Type B pancreatic cell (in vitro differentiated cells): ENCODE data around the gene PCGF5. TPM values are rescaled to one million over a fixed set of nuclear protein-coding genes. Genes with fewer than 3 reads are reported as not detected.

Experiments
- DNase-seq: peaks from one replicate; pipeline ENCODE4 v3.0.0; 2021; ENCODE audit warnings: mixed read lengths; ENCODE audit not compliant: unreplicated experiment; ENCODE audit errors: extremely low spot score
- H3K27ac Mint-ChIP-seq: 2 replicates; pipeline ENCODE4 v1.8.0; 2021; ENCODE audit warnings: mild to moderate bottlenecking, mixed read lengths
- H3K27me3 Mint-ChIP-seq: 2 replicates; pipeline ENCODE4 v1.8.0; 2021; ENCODE audit warnings: mixed read lengths
- H3K36me3 Mint-ChIP-seq: 2 replicates; pipeline ENCODE4 v1.8.0; 2021; ENCODE audit warnings: mixed read lengths
- H3K4me1 Mint-ChIP-seq: one replicate; pipeline ENCODE4 v1.8.0; 2021; ENCODE audit warnings: mixed read lengths; ENCODE audit not compliant: unreplicated experiment
- H3K4me3 Mint-ChIP-seq: 2 replicates; pipeline ENCODE4 v1.8.0; 2021; ENCODE audit warnings: mild to moderate bottlenecking, mixed read lengths
- H3K9me3 Mint-ChIP-seq: 2 replicates; pipeline ENCODE4 v1.8.0; 2021; ENCODE audit warnings: mixed read lengths
- CTCF ChIP-seq: fragments of 200-600 bp; sonication (generic); conservative IDR thresholded peaks from 2 replicates; pipeline ENCODE4 v1.5.0; 2021; ENCODE audit warnings: antibody characterized with exemption, mild to moderate bottlenecking
- total RNA-seq: library from RNA; stranded (reverse); gene quantifications from 2 replicates; pipeline ENCODE4 v1.2.1, GENCODE V29; 2021; ENCODE audit warnings: low replicate concordance

PCGF5 gene
- total RNA-seq, 1 donor from 2014 or later: 12.0 TPM

DNA sequence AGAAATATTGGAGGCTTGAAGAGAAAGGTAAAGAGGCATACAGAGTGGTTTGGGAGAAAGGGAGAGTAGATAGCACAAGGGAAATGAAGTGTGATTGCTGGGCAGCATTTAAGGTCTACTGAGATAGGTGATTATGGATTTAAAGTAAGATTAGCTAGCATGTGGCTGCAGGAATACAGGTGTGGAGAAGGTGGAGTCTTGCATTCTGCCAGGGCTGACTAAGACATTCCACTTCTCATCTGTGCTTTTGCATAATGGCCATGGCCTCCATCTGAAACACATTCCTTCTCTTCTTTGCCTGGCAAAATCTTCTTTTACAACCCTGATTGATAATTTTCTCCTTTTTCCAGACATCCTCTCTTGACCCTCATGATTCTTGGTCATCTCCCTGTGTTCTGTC lies 31.6 kb upstream of the PCGF5 start:
- no peak for TF ChIP-seq CTCF
- Mint-ChIP-seq H3K4me3 (no peak overlapping the region), H3K4me1 (no peaks in the 10 kb centered on the region), H3K9me3 (peaks cover 5% of the 10 kb centered on the region), H3K36me3 (no peaks in the 10 kb centered on the region), H3K27ac (no peak overlapping the region), H3K27me3 (peaks cover 4% of the 10 kb centered on the region)
- DNase-seq: no peak

- no peak for DNase-seq
- TF ChIP-seq CTCF: no peak
- no peaks in the 10 kb centered on the region for H3K4me1 Mint-ChIP-seq
- no peaks in the 10 kb centered on the region for H3K9me3 Mint-ChIP-seq
- H3K36me3 Mint-ChIP-seq: no peaks in the 10 kb centered on the region
- H3K4me3 Mint-ChIP-seq: no peak overlapping the region
- no peak overlapping the region for H3K27ac Mint-ChIP-seq
- H3K27me3 Mint-ChIP-seq: peaks cover 3% of the 10 kb centered on the region
Measured at GRCh38 chr10:91190388-91190870, 30.0 kb upstream of the PCGF5 start.

DNA sequence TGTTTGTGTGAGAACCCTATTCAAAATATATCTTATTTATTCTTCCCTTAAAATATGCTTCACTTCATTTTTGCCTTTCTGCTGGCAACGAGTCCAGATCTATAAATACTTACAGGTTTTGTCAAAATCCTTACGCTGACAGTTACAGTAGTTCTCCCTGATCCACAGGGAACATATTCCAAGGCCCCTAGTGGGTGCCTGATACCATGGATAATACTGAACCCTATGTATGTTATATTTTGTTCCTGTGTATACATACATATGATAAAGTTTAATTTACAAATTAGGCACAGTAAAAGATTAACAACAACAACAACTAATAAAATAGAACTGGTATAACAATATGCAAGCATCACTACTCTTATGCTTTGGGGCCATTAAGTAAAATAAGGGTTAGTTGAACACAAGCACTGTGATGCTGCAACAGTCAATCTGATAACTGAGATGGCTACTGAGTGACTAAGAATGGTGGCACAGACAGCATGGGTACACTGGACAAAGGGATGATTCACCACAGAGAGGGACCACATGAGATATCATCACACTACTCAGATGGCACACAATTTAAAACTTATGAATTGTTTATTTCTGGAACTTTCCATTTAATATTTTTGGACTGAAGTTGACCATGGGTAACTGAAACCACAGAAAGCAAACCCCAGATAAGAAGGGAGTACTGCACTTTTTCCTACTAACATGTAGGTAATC lies 29.4 kb upstream of the PCGF5 start:
- H3K4me1 Mint-ChIP-seq: no peaks in the 10 kb centered on the region
- TF ChIP-seq CTCF: no peak
- H3K36me3 Mint-ChIP-seq: no peaks in the 10 kb centered on the region
- no peak overlapping the region for H3K4me3 Mint-ChIP-seq
- no peaks in the 10 kb centered on the region for H3K9me3 Mint-ChIP-seq
- DNase-seq: no peak
- peaks cover 3% of the 10 kb centered on the region for H3K27me3 Mint-ChIP-seq
- H3K27ac Mint-ChIP-seq: no peak overlapping the region

DNA sequence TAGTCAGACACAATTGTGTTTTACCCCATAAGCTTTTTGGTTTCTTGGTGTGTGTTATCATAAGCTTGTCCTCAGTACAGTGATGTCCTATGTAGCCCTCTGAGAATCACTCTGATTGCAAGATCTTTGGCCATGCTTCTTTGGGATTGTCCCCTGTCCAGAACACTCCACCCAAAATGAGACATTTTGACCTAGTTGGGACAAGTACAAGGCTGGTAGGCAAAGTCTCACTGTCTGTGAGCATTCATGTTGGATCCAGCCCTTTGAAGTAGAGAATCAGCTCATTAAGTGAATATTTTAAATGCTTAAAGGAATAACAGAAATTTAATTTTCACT lies 28.9 kb upstream of the PCGF5 start:
- Mint-ChIP-seq H3K36me3 (no peaks in the 10 kb centered on the region), H3K27me3 (peaks cover 3% of the 10 kb centered on the region), H3K4me1 (no peaks in the 10 kb centered on the region), H3K9me3 (no peaks in the 10 kb centered on the region), H3K27ac (no peak overlapping the region), H3K4me3 (no peak overlapping the region)
- DNase-seq: no peak
- TF ChIP-seq CTCF: no peak

- H3K4me1 Mint-ChIP-seq: no peaks in the 10 kb centered on the region
- no peak for TF ChIP-seq CTCF
- DNase-seq: no peak
- H3K9me3 Mint-ChIP-seq: no peaks in the 10 kb centered on the region
- H3K27me3 Mint-ChIP-seq: no peaks in the 10 kb centered on the region
- H3K36me3 Mint-ChIP-seq: no peaks in the 10 kb centered on the region
- H3K4me3 Mint-ChIP-seq: no peak overlapping the region
- no peak overlapping the region for H3K27ac Mint-ChIP-seq
Measured at GRCh38 chr10:91194497-91195179, 25.8 kb upstream of the PCGF5 start.
